Smooth muscle cell (in vitro differentiated cells): ENCODE results near the gene SGSM1. TPM values are rescaled to one million over a fixed set of nuclear protein-coding genes. Genes with fewer than 3 reads are reported as not detected.

Experiments
- DNase-seq: peaks from one replicate; lab custom pipeline; 2025; ENCODE audit not compliant: unreplicated experiment; lab: John Stamatoyannopoulos, UW
- H2AFZ ChIP-seq: fragments of 200-600 bp; sonication (generic); 2 replicates; pipeline ENCODE4 v1.6.0; 2016; ENCODE audit warnings: antibody characterized with exemption, low read depth, mild to moderate bottlenecking
- H3F3A ChIP-seq: fragments of 200-600 bp; sonication (generic); 2 replicates; pipeline ENCODE4 v1.6.0; 2017; ENCODE audit warnings: antibody characterized with exemption, low read depth
- H3K27ac ChIP-seq: fragments of 200-600 bp; sonication (generic); 2 replicates; pipeline ENCODE4 v1.5.1; 2016; ENCODE audit warnings: low read depth, mild to moderate bottlenecking
- H3K27me3 ChIP-seq: fragments of 200-600 bp; sonication (generic); 2 replicates; pipeline ENCODE4 v1.6.1; 2016; ENCODE audit warnings: low read depth, mild to moderate bottlenecking
- H3K36me3 ChIP-seq: fragments of 200-600 bp; sonication (generic); 2 replicates; pipeline ENCODE4 v1.5.1; 2016; ENCODE audit warnings: low read depth
- H3K4me1 ChIP-seq: fragments of 200-600 bp; sonication (generic); 2 replicates; pipeline ENCODE4 v1.5.1; 2016; ENCODE audit warnings: low read depth
- H3K4me2 ChIP-seq: fragments of 200-600 bp; sonication (generic); 2 replicates; pipeline ENCODE4 v1.6.0; 2016; ENCODE audit warnings: mild to moderate bottlenecking
- H3K4me3 ChIP-seq: fragments of 200-600 bp; sonication (generic); 2 replicates; pipeline ENCODE4 v1.5.1; 2016; ENCODE audit warnings: mild to moderate bottlenecking
- H3K79me2 ChIP-seq: fragments of 200-600 bp; sonication (generic); 2 replicates; pipeline ENCODE4 v1.6.0; 2016; ENCODE audit warnings: low read depth, mild to moderate bottlenecking
- H3K9ac ChIP-seq: fragments of 200-600 bp; sonication (generic); 2 replicates; pipeline ENCODE4 v1.6.0; 2016; ENCODE audit warnings: low read depth
- H3K9me3 ChIP-seq: fragments of 200-600 bp; sonication (generic); replicated peaks from 2 replicates; pipeline ENCODE4 v1.5.1; 2016; ENCODE audit warnings: low read depth
- H4K20me1 ChIP-seq: fragments of 200-600 bp; sonication (generic); 2 replicates; pipeline ENCODE4 v1.6.0; 2016; ENCODE audit warnings: low read depth
- CTCF ChIP-seq: fragments of 200-600 bp; sonication (generic); IDR thresholded peaks from 2 replicates; pipeline ENCODE4 v1.5.1; 2017; ENCODE audit warnings: borderline replicate concordance, mild to moderate bottlenecking, antibody characterized with exemption; ENCODE audit not compliant: insufficient read depth, poor library complexity, severe bottlenecking
- WGBS: methylation state at CpG from one replicate; pipeline ENCODE4 v1.1.7; 2016; ENCODE audit warnings: low lambda C conversion rate; 5-methylcytosine and 5-hydroxymethylcytosine counted together
- polyA plus RNA-seq: library from polyadenylated mRNA; unstranded; fragments of >200 nt; fragmentation: Nextera tagmentation; extraction: Ambion mirVana; gene quantifications from 2 replicates; pipeline ENCODE4 v1.2.1, GENCODE V29; 2016
- total RNA-seq: library from RNA; depleted of rRNA; stranded (reverse); fragments of >200 nt; gene quantifications from 2 replicates; pipeline ENCODE4 v1.2.3, GENCODE V29; 2014

Gene SGSM1
- 0.13 and 0.18 TPM in 2 replicates for total RNA-seq
- not detected in 2 replicates for polyA plus RNA-seq

GRCh38 chr22:24805790-24806662 lies at the start of gene SGSM1:
TSS of gene SGSM1 (plus strand) at chr22:24806211. CDS start at chr22:24806326, 115 bp downstream.
- Histone ChIP-seq H3F3A (peaks cover 4% of the 10 kb centered on the region), H3K36me3 (no peaks in the 10 kb centered on the region), H3K9ac (no peak within 1 kb of the TSS), H3K4me1 (peaks cover 9% of the 10 kb centered on the region), H4K20me1 (no peaks in the 10 kb centered on the region), H3K4me2 (peak within 1 kb of the TSS; percentile 93), H3K27ac (no peak within 1 kb of the TSS), H3K27me3 (no peaks in the 10 kb centered on the region), H3K79me2 (no peaks in the 10 kb centered on the region), H3K9me3 (no peaks in the 10 kb centered on the region), H2AFZ (peak within 1 kb of the TSS; percentile 86), H3K4me3 (peak within 1 kb of the TSS; percentile 65)
- WGBS, result 2% methylated on average over 65 of the region's 80 CpGs
- no peak for TF ChIP-seq CTCF
- peak; percentile 30 for DNase-seq

GRCh38 chr22:24758164-24758799 lies 47.7 kb upstream of the SGSM1 start:
- no peak overlapping the region for H3K27ac ChIP-seq
- no peaks in the 10 kb centered on the region for H3K4me1 ChIP-seq
- no peak overlapping the region for H3K4me2 ChIP-seq
- H3K27me3 ChIP-seq, result no peaks in the 10 kb centered on the region
- H3F3A ChIP-seq, result no peaks in the 10 kb centered on the region
- 61% methylated on average over 12 of the region's 12 CpGs for WGBS
- TF ChIP-seq CTCF, result peak; percentile 92
- no peak for DNase-seq
- H3K79me2 ChIP-seq, result no peaks in the 10 kb centered on the region
- no peaks in the 10 kb centered on the region for H3K9me3 ChIP-seq
- no peaks in the 10 kb centered on the region for H4K20me1 ChIP-seq
- H3K36me3 ChIP-seq, result no peaks in the 10 kb centered on the region
- H3K9ac ChIP-seq, result no peak overlapping the region
- no peak overlapping the region for H3K4me3 ChIP-seq
- H2AFZ ChIP-seq, result no peak overlapping the region

GRCh38 chr22:24759765-24760164 lies 46.2 kb upstream of the SGSM1 start:
- Histone ChIP-seq H3K27me3 (no peaks in the 10 kb centered on the region), H3K9me3 (no peaks in the 10 kb centered on the region), H2AFZ (no peak overlapping the region), H3K4me2 (no peak overlapping the region), H3K36me3 (no peaks in the 10 kb centered on the region), H4K20me1 (no peaks in the 10 kb centered on the region), H3K4me1 (no peaks in the 10 kb centered on the region), H3K27ac (no peak overlapping the region), H3K9ac (no peak overlapping the region), H3F3A (no peaks in the 10 kb centered on the region), H3K79me2 (no peaks in the 10 kb centered on the region), H3K4me3 (no peak overlapping the region)
- DNase-seq, result no peak
- no peak for TF ChIP-seq CTCF
- 86% methylated on average over 6 of the region's 6 CpGs for WGBS
